HEK293 (cell line): ENCODE data around the gene EGFL8.

ENCODE experiments used
- EGR2 ChIP-seq: fragments of 450-650 bp; formaldehyde crosslinking; IDR thresholded peaks from 2 replicates; pipeline ENCODE4 v1.5.1; 2016; ENCODE audit warnings: low read depth, missing biosample characterization, missing genetic modification characterization
- GLI2 ChIP-seq: fragments of 450-650 bp; formaldehyde crosslinking; IDR thresholded peaks from 2 replicates; pipeline ENCODE4; 2017; ENCODE audit warnings: missing biosample characterization, missing genetic modification characterization, low read depth, borderline replicate concordance
- GLIS1 ChIP-seq: fragments of 450-650 bp; formaldehyde crosslinking; IDR thresholded peaks from 2 replicates; pipeline ENCODE4 v1.5.1; 2016; ENCODE audit warnings: missing biosample characterization, missing genetic modification characterization
- PRDM1 ChIP-seq: fragments of 450-650 bp; formaldehyde crosslinking; IDR thresholded peaks from 2 replicates; pipeline ENCODE4; 2016; ENCODE audit warnings: missing biosample characterization, missing genetic modification characterization
- TCF7L2 ChIP-seq: IDR thresholded peaks from 2 replicates; pipeline ENCODE4 v1.6.1; 2011; ENCODE audit warnings: low read depth, mild to moderate bottlenecking, inconsistent platforms, low read length, moderate library complexity, borderline replicate concordance
- ZFHX2 ChIP-seq: fragments of 450-650 bp; formaldehyde crosslinking; conservative IDR thresholded peaks from 2 replicates; pipeline ENCODE4 v1.5.1; 2016; ENCODE audit warnings: missing biosample characterization, missing genetic modification characterization
- ZIC2 ChIP-seq: fragments of 450-650 bp; formaldehyde crosslinking; IDR thresholded peaks from 2 replicates; pipeline ENCODE4 v1.5.1; 2016; ENCODE audit warnings: missing biosample characterization, missing genetic modification characterization
- ZNF121 ChIP-seq: fragments of 450-650 bp; formaldehyde crosslinking; IDR thresholded peaks from 2 replicates; pipeline ENCODE4 v1.5.1; 2016; ENCODE audit warnings: missing biosample characterization, missing genetic modification characterization
- ZNF2 ChIP-seq: fragments of 450-650 bp; formaldehyde crosslinking; IDR thresholded peaks from 2 replicates; pipeline ENCODE4 v1.5.1; 2016; ENCODE audit warnings: missing biosample characterization, missing genetic modification characterization
- ZNF555 ChIP-seq: fragments of 450-650 bp; formaldehyde crosslinking; conservative IDR thresholded peaks from 2 replicates; pipeline ENCODE4 v1.5.1; 2017; ENCODE audit warnings: missing biosample characterization, mild to moderate bottlenecking, missing genetic modification characterization, inconsistent platforms
- ZNF664 ChIP-seq: fragments of 450-650 bp; formaldehyde crosslinking; IDR thresholded peaks from 2 replicates; pipeline ENCODE4 v1.5.1; 2016; ENCODE audit warnings: missing biosample characterization, missing genetic modification characterization
- ZNF777 ChIP-seq: fragments of 450-650 bp; formaldehyde crosslinking; IDR thresholded peaks from 2 replicates; pipeline ENCODE4 v1.5.1; 2017; ENCODE audit warnings: missing biosample characterization, missing genetic modification characterization, borderline replicate concordance
- ZNF785 ChIP-seq: fragments of 450-650 bp; formaldehyde crosslinking; IDR thresholded peaks from 2 replicates; pipeline ENCODE4 v1.5.1; 2016; ENCODE audit warnings: missing biosample characterization, missing genetic modification characterization
- TF ChIP-seq, protein P1 (sequence below): fragments of 450-650 bp; formaldehyde crosslinking; IDR thresholded peaks from 2 replicates; pipeline ENCODE4 v1.5.1; 2016; ENCODE audit warnings: missing biosample characterization, missing genetic modification characterization
- TF ChIP-seq, protein P2 (sequence below): fragments of 450-650 bp; formaldehyde crosslinking; IDR thresholded peaks from 2 replicates; pipeline ENCODE4 v1.5.1; 2016; ENCODE audit warnings: missing biosample characterization, missing genetic modification characterization
- TF ChIP-seq, protein P3 (sequence below): fragments of 450-650 bp; formaldehyde crosslinking; IDR thresholded peaks from 2 replicates; pipeline ENCODE4 v1.5.1; 2017; ENCODE audit warnings: missing biosample characterization, missing genetic modification characterization
- TF ChIP-seq, protein P4 (sequence below): fragments of 450-650 bp; formaldehyde crosslinking; IDR thresholded peaks from 2 replicates; pipeline ENCODE4 v1.5.1; 2016; ENCODE audit warnings: missing biosample characterization, missing genetic modification characterization
- TF ChIP-seq, protein P5 (sequence below): fragments of 450-650 bp; formaldehyde crosslinking; IDR thresholded peaks from 2 replicates; pipeline ENCODE4 v1.5.1; 2016; ENCODE audit warnings: missing biosample characterization, missing genetic modification characterization
- TF ChIP-seq, protein P6 (sequence below): fragments of 450-650 bp; formaldehyde crosslinking; IDR thresholded peaks from 2 replicates; pipeline ENCODE4 v1.5.1; 2016; ENCODE audit warnings: missing biosample characterization, missing genetic modification characterization
- TF ChIP-seq, protein P7 (sequence below): fragments of 450-650 bp; formaldehyde crosslinking; IDR thresholded peaks from 2 replicates; pipeline ENCODE4 v1.5.1; 2016; ENCODE audit warnings: missing biosample characterization, missing genetic modification characterization
- TF ChIP-seq, protein P8 (sequence below): fragments of 450-650 bp; formaldehyde crosslinking; IDR thresholded peaks from 2 replicates; pipeline ENCODE4 v1.5.1; 2016; ENCODE audit warnings: missing biosample characterization, missing genetic modification characterization, low read depth

EGFL8 gene

DNA sequence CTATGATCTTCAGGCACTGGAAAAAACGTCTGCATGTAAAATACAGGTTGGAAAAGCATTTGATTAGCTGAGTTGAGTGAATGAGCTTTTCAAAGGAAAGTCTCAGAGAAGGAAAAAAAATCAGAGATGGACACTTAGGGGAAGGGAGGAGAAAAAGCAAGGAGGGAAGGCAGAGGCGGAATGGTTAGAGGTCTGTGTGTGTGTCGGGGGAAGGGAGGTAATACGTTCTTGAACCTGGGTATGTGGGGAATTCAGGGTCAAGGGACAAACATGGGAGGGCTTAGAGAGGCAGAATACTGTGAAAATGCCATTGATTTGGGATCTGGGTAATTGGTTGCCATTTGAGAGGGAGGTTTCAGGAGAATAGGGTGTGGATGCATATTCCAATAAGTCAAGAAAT is 17.7 kb upstream of the EGFL8 start (continued):
- TF ChIP-seq, protein P1, sequence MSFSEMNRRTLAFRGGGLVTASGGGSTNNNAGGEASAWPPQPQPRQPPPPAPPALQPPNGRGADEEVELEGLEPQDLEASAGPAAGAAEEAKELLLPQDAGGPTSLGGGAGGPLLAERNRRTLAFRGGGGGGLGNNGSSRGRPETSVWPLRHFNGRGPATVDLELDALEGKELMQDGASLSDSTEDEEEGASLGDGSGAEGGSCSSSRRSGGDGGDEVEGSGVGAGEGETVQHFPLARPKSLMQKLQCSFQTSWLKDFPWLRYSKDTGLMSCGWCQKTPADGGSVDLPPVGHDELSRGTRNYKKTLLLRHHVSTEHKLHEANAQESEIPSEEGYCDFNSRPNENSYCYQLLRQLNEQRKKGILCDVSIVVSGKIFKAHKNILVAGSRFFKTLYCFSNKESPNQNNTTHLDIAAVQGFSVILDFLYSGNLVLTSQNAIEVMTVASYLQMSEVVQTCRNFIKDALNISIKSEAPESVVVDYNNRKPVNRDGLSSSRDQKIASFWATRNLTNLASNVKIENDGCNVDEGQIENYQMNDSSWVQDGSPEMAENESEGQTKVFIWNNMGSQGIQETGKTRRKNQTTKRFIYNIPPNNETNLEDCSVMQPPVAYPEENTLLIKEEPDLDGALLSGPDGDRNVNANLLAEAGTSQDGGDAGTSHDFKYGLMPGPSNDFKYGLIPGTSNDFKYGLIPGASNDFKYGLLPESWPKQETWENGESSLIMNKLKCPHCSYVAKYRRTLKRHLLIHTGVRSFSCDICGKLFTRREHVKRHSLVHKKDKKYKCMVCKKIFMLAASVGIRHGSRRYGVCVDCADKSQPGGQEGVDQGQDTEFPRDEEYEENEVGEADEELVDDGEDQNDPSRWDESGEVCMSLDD (tag by site-specific recombination): no peak
- TF ChIP-seq GLIS1 (tag by site-specific recombination): no peak
- TF ChIP-seq, protein P2, sequence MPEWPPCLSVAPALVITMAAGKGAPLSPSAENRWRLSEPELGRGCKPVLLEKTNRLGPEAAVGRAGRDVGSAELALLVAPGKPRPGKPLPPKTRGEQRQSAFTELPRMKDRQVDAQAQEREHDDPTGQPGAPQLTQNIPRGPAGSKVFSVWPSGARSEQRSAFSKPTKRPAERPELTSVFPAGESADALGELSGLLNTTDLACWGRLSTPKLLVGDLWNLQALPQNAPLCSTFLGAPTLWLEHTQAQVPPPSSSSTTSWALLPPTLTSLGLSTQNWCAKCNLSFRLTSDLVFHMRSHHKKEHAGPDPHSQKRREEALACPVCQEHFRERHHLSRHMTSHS (tag by site-specific recombination): no peak
- TF ChIP-seq ZNF777: no peak
- TF ChIP-seq, protein P3, sequence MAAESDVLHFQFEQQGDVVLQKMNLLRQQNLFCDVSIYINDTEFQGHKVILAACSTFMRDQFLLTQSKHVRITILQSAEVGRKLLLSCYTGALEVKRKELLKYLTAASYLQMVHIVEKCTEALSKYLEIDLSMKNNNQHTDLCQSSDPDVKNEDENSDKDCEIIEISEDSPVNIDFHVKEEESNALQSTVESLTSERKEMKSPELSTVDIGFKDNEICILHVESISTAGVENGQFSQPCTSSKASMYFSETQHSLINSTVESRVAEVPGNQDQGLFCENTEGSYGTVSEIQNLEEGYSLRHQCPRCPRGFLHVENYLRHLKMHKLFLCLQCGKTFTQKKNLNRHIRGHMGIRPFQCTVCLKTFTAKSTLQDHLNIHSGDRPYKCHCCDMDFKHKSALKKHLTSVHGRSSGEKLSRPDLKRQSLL: no peak
- TF ChIP-seq ZNF555 (tag by site-specific recombination): no peak
- TF ChIP-seq, protein P4, sequence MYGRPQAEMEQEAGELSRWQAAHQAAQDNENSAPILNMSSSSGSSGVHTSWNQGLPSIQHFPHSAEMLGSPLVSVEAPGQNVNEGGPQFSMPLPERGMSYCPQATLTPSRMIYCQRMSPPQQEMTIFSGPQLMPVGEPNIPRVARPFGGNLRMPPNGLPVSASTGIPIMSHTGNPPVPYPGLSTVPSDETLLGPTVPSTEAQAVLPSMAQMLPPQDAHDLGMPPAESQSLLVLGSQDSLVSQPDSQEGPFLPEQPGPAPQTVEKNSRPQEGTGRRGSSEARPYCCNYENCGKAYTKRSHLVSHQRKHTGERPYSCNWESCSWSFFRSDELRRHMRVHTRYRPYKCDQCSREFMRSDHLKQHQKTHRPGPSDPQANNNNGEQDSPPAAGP: no peak
- TF ChIP-seq, protein P5, sequence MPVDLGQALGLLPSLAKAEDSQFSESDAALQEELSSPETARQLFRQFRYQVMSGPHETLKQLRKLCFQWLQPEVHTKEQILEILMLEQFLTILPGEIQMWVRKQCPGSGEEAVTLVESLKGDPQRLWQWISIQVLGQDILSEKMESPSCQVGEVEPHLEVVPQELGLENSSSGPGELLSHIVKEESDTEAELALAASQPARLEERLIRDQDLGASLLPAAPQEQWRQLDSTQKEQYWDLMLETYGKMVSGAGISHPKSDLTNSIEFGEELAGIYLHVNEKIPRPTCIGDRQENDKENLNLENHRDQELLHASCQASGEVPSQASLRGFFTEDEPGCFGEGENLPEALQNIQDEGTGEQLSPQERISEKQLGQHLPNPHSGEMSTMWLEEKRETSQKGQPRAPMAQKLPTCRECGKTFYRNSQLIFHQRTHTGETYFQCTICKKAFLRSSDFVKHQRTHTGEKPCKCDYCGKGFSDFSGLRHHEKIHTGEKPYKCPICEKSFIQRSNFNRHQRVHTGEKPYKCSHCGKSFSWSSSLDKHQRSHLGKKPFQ (tag by site-specific recombination): no peak
- no peak for TF ChIP-seq ZNF785 (tag by site-specific recombination)
- TF ChIP-seq, protein P6, sequence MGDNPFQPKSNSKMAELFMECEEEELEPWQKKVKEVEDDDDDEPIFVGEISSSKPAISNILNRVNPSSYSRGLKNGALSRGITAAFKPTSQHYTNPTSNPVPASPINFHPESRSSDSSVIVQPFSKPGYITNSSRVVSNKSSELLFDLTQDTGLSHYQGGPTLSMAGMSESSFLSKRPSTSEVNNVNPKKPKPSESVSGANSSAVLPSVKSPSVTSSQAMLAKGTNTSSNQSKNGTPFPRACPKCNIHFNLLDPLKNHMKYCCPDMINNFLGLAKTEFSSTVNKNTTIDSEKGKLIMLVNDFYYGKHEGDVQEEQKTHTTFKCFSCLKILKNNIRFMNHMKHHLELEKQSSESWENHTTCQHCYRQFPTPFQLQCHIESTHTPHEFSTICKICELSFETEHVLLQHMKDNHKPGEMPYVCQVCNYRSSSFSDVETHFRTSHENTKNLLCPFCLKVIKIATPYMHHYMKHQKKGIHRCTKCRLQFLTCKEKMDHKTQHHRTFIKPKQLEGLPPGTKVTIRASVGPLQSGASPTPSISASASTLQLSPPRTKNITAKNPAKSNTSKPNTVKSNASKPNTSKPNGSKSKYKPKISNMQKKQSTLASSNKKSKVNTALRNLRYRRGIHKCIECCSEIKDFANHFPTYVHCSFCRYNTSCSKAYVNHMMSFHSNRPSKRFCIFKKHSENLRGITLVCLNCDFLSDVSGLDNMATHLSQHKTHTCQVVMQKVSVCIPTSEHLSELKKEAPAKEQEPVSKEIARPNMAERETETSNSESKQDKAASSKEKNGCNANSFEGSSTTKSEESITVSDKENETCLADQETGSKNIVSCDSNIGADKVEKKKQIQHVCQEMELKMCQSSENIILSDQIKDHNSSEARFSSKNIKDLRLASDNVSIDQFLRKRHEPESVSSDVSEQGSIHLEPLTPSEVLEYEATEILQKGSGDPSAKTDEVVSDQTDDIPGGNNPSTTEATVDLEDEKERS (tag by site-specific recombination): no peak
- TF ChIP-seq TCF7L2: no peak
- no peak for TF ChIP-seq GLI2 (tag by site-specific recombination)
- TF ChIP-seq ZFHX2 (tag by site-specific recombination): 0 out of 2 replicates have a peak, but pooled peaks have one; percentile 12
- TF ChIP-seq, protein P7, sequence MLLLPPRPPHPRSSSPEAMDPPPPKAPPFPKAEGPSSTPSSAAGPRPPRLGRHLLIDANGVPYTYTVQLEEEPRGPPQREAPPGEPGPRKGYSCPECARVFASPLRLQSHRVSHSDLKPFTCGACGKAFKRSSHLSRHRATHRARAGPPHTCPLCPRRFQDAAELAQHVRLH: no peak
- no peak for TF ChIP-seq ZNF664 (tag by site-specific recombination)
- no peak for TF ChIP-seq ZNF2 (tag by site-specific recombination)
- 0 out of 2 replicates have a peak, but pooled peaks have one; percentile 3 for TF ChIP-seq PRDM1 (tag by site-specific recombination)
- TF ChIP-seq, protein P8, sequence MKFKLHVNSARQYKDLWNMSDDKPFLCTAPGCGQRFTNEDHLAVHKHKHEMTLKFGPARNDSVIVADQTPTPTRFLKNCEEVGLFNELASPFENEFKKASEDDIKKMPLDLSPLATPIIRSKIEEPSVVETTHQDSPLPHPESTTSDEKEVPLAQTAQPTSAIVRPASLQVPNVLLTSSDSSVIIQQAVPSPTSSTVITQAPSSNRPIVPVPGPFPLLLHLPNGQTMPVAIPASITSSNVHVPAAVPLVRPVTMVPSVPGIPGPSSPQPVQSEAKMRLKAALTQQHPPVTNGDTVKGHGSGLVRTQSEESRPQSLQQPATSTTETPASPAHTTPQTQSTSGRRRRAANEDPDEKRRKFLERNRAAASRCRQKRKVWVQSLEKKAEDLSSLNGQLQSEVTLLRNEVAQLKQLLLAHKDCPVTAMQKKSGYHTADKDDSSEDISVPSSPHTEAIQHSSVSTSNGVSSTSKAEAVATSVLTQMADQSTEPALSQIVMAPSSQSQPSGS (tag by site-specific recombination): no peak
- TF ChIP-seq ZNF121 (tag by site-specific recombination): no peak
- TF ChIP-seq EGR2 (tag by site-specific recombination): peak; percentile 27; the same call in 1 of the 2 replicates
- no peak for TF ChIP-seq ZIC2 (tag by site-specific recombination)
